Kidney (tissue), 14 donors: ENCODE results near the gene SORCS2. TPM values are rescaled to one million over a fixed set of nuclear protein-coding genes. Genes with fewer than 3 reads are reported as not detected.

ENCODE experiments used
- DNase-seq, 5 donors: peaks; one replicate each; pipeline ENCODE4 v3.0.0-alpha.2; 2013 to 2020
- FAIRE-seq: peaks from 2 replicates; lab custom pipeline; 2012; peaks lifted over from hg19 to GRCh38; lab: Jason Lieb, UNC
- H3K27ac ChIP-seq, 2 donors: one replicate each; pipeline ENCODE4 v1.7.0; 2013; ENCODE audit warnings: low read depth in 2 of 2, low read length in 2 of 2, inconsistent platforms in 1 of 2
- H3K27me3 ChIP-seq: one replicate; pipeline ENCODE4 v1.7.1; 2013; ENCODE audit warnings: low read length, inconsistent platforms; ENCODE audit not compliant: control insufficient read depth, insufficient read depth
- H3K36me3 ChIP-seq, 3 donors: one replicate each; pipeline versions ENCODE4 v1.7.0 to v1.7.1; 2013; ENCODE audit warnings: low read length in 3 of 3, control low read depth in 1 of 3, inconsistent platforms in 1 of 3; ENCODE audit not compliant: insufficient read depth in 3 of 3, control insufficient read depth in 2 of 3
- H3K4me1 ChIP-seq, 3 donors: one replicate each; pipeline versions ENCODE4 v1.7.0 to v1.7.1; 2013; ENCODE audit warnings: low read length in 3 of 3, inconsistent platforms in 1 of 3, low read depth in 1 of 3; ENCODE audit not compliant: control insufficient read depth in 2 of 3, insufficient read depth in 2 of 3
- H3K4me3 ChIP-seq, 3 donors: one replicate each; pipeline versions ENCODE4 v1.7.0 to v1.8.1; 2013; ENCODE audit warnings: low read length in 3 of 3, control low read depth in 1 of 3, inconsistent platforms in 1 of 3
- H3K9ac ChIP-seq, 3 donors: one replicate each; pipeline versions ENCODE4 v1.7.0 to v1.7.1; 2013; ENCODE audit warnings: low read length in 3 of 3, control low read depth in 1 of 3, inconsistent platforms in 1 of 3
- H3K9me3 ChIP-seq, 3 donors: one replicate each; pipeline versions ENCODE4 v1.7.0 to v1.7.1; 2013; ENCODE audit warnings: low read length in 3 of 3, control low read depth in 1 of 3, inconsistent platforms in 1 of 3; ENCODE audit not compliant: control insufficient read depth in 2 of 3, insufficient read depth in 1 of 3
- CTCF ChIP-seq: IDR thresholded peaks from 3 replicates; pipeline ENCODE4 v1.5.1; 2012; ENCODE audit warnings: mild to moderate bottlenecking, moderate library complexity, borderline replicate concordance; ENCODE audit not compliant: insufficient read depth; ENCODE audit errors: extremely low read depth
- intact Hi-C: fragments of 100-400 bp; cut with DNase I; formaldehyde crosslinking; loops from one replicate; pipeline ENCODE4 v1.11.1; 2022
- polyA plus RNA-seq: library from polyadenylated mRNA; stranded (reverse); fragments of 350-450 nt; fragmentation: Illumina TruSeq; extraction: RNeasy Lipid Tissue Mini Kit (QIAGEN cat#74804); gene quantifications from one replicate; pipeline ENCODE4 v1.2.3, GENCODE V29; 2014; ENCODE audit warnings: low read depth, low replicate concordance; ENCODE audit not compliant: insufficient read depth
- total RNA-seq: library from RNA; stranded (reverse); fragmentation: NEBNext Ultra II Directional; extraction: Animal tissue kit (Norgen Biotek cat#: 25700); gene quantifications from one replicate; pipeline ENCODE4 v1.2.1, GENCODE V29; 2021
- donor health status: control.
- donor health status: control.
- donor health status: control.
- donor health status: control.
- donor health status: control.
- donor health status: DM: yes; HTN: yes; CAD: no.
- donor health status: Normal renal cell carcinoma (clear cell type).

SORCS2 gene
- total and polyA plus RNA-seq, 2 donors from 2014 or later, result 6.1 to 9.1 TPM

GRCh38 chr4:7786517-7786916 lies 594.2 kb downstream of the SORCS2 start:
- intact Hi-C loops, result no loop called here
- Histone ChIP-seq H3K9ac (no peak overlapping the region), H3K9me3 (no peaks in the 10 kb centered on the region), H3K36me3 (peaks cover 0 to 4% (median 2%) of the 10 kb centered on the region in 3 donors), H3K4me1 (peaks cover 0 to 5% (median 1%) of the 10 kb centered on the region in 3 donors), H3K27me3 (no peaks in the 10 kb centered on the region), H3K27ac (no peak overlapping the region), H3K4me3 (no peak overlapping the region)
- DNase-seq (no peak), FAIRE-seq (no peak)
- TF ChIP-seq CTCF, result no peak

DNA sequence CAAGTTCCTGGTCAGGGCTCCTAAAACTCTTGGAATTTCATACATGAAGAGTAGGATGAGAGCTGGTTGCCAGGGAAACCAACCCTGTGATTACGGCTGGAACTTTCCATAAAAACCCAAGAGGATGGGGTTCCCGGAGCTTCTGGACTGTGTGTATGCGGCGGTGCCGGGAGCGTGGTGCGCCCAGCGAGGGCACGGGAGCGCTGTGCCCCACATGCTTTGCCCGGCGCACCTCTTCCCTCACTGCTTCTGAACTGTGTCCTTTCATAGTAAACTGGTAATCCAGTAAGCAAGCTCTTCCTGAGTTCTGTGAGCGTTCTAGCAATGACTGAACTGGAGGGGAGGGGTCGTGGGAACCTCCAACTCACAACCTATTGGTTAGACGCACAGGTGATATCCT lies 594.7 kb downstream of the SORCS2 start:
- FAIRE-seq, result no peak
- no peak for DNase-seq
- H3K4me3 ChIP-seq, result no peak overlapping the region
- H3K27me3 ChIP-seq, result no peaks in the 10 kb centered on the region
- peaks cover 0 to 4% (median 2%) of the 10 kb centered on the region in 3 donors for H3K36me3 ChIP-seq
- intact Hi-C loops, result no loop called here
- TF ChIP-seq CTCF, result no peak
- H3K9me3 ChIP-seq, result no peaks in the 10 kb centered on the region
- no peak overlapping the region for H3K27ac ChIP-seq
- no peak overlapping the region for H3K9ac ChIP-seq
- H3K4me1 ChIP-seq, result peaks cover 0 to 1% (median 0%) of the 10 kb centered on the region in 3 donors

DNA sequence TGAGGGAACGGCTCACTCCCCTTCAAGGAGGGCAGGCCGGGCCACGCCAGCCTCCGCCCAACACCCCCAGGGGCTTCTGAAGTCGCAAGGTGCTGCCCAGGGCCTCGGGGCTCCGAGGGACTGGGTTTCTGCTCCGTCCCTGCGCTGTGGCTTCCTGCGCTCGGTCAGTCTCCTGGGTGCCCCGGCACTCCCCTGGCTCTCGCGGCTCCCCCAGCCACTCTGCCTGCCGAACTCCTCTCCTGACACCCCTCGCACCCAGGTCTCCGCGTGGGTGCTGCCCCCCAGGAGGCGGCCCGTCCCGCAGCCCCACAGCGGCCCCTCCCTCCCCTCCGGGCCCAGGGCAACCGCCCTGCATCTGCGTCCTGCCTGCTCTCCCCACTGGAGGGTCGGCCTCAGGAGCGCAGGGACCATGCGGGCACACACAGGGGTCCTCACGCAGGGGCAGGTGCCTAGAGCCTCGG lies 595.4 kb downstream of the SORCS2 start:
- intact Hi-C loops, result no loop called here
- TF ChIP-seq CTCF, result no peak

DNA sequence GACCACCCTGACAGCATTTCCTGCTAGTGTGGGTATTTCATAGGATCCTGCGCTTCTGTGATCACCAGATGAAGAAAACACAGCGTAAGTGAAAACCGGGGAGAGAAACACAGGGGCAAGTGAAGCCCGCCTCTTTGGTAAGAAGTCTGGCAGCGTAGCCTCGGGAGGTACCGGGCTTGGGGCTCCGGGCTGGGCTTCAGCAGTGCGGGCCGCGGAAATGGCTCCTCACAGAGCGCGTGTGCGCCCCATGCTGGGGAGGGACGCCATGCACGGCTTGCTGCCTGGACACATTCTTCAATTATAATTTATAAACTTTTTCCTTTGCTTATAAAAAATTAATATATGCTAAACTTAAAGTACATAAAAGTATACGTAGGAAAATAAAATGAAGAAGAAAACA lies 595.9 kb downstream of the SORCS2 start:
- H3K9me3 ChIP-seq, result no peaks in the 10 kb centered on the region
- TF ChIP-seq CTCF, result no peak
- no peak overlapping the region for H3K9ac ChIP-seq
- H3K27me3 ChIP-seq, result no peaks in the 10 kb centered on the region
- no peak overlapping the region for H3K4me3 ChIP-seq
- H3K36me3 ChIP-seq, result peaks cover 0 to 5% (median 2%) of the 10 kb centered on the region in 3 donors
- no peak for FAIRE-seq
- DNase-seq, result no peak
- H3K4me1 ChIP-seq, result no peaks in the 10 kb centered on the region
- intact Hi-C loops, result no loop called here
- no peak overlapping the region for H3K27ac ChIP-seq

More for the DNA sequence above, 595.4 kb downstream of the SORCS2 start:
- no peaks in the 10 kb centered on the region for H3K4me1 ChIP-seq
- no peaks in the 10 kb centered on the region for H3K27me3 ChIP-seq
- no peak overlapping the region for H3K9ac ChIP-seq
- no peak overlapping the region for H3K4me3 ChIP-seq
- DNase-seq, result peak in 1 of 5 donors; percentile 22
- H3K36me3 ChIP-seq, result peaks cover 0 to 4% (median 2%) of the 10 kb centered on the region in 3 donors
- no peak overlapping the region for H3K27ac ChIP-seq
- no peaks in the 10 kb centered on the region for H3K9me3 ChIP-seq
- FAIRE-seq, result no peak
